Measurements from ENCODE around the gene MAP7. TPM values are rescaled to one million over a fixed set of nuclear protein-coding genes. Genes with fewer than 3 reads are reported as not detected.

MAP7 gene
- total and polyA plus RNA-seq, 9 of the 15 experiments (the other 6 are each of a cell fraction or from before 2014, with no cell fraction given): 0.76 to 7.7 (median 3.9) TPM

DNA sequence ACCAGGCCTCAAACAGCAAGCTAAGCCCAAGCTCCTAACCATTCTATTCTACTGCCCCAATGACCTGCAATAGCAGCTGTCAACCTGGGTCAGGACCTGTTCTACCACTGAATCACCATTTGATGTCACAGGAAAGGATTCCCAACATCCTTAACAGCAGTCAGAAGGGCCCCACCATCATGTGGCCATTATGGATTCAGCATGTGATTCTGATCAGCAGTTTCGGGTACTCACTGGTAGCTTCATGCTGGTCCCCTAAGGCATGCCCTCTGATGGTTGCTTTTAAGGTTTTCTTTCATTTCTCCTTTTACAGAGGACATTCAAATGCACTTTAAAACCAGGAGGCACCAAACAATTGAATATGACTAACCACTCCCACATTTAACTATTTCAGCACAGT, 37.3 kb upstream of the MAP7 start:
- 73% methylated on average over 1 of the region's 1 CpG for WGBS (ENCODE audit: insufficient coverage, low coverage, missing lambda C conversion rate)
- ChIA-PET CTCF (ENCODE audit: low intra/inter-chr PET ratio) (no interaction called here), POLR2A (interaction anchor here (0.7 kb wide), 1 partner anchor 372 kb away, joined by 3 read pairs; no protein-coding TSS in a partner anchor)
- no peak for TF ChIP-seq TCFL5 (CRISPR knock-in tag; conservative IDR thresholded peaks at IDR 0.05)
- TF ChIP-seq ZSCAN29 (IDR thresholded peaks at IDR 0.05): no peak
- no peak for TF ChIP-seq MCM7 (IDR thresholded peaks at IDR 0.05)
- no peak for TF ChIP-seq XRCC5 (IDR thresholded peaks at IDR 0.05; ENCODE audit: low read depth, low read length)
- TF ChIP-seq, protein P1, sequence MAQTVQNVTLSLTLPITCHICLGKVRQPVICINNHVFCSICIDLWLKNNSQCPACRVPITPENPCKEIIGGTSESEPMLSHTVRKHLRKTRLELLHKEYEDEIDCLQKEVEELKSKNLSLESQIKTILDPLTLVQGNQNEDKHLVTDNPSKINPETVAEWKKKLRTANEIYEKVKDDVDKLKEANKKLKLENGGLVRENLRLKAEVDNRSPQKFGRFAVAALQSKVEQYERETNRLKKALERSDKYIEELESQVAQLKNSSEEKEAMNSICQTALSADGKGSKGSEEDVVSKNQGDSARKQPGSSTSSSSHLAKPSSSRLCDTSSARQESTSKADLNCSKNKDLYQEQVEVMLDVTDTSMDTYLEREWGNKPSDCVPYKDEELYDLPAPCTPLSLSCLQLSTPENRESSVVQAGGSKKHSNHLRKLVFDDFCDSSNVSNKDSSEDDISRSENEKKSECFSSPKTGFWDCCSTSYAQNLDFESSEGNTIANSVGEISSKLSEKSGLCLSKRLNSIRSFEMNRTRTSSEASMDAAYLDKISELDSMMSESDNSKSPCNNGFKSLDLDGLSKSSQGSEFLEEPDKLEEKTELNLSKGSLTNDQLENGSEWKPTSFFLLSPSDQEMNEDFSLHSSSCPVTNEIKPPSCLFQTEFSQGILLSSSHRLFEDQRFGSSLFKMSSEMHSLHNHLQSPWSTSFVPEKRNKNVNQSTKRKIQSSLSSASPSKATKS (CRISPR knock-in tag; IDR thresholded peaks at IDR 0.05): no peak
- no peak for TF ChIP-seq DIDO1 (tag; IDR thresholded peaks at IDR 0.05; ENCODE audit: low read depth)
- TF ChIP-seq WHSC1 (IDR thresholded peaks at IDR 0.05; ENCODE audit: low read length): no peak
- TF ChIP-seq ELF1 (tag; IDR thresholded peaks at IDR 0.05): no peak
- TF ChIP-seq FIP1L1 (IDR thresholded peaks at IDR 0.05; ENCODE audit: low read depth, low read length, poor library complexity, severe bottlenecking): no peak
- no peak for TF ChIP-seq EGR1 (conservative IDR thresholded peaks at IDR 0.05)
- TF ChIP-seq E2F4 (CRISPR knock-in tag; IDR thresholded peaks at IDR 0.05; ENCODE audit: low read depth): no peak
- TF ChIP-seq BDP1 (IDR thresholded peaks at IDR 0.05; ENCODE audit: insufficient read depth, insufficient read length): no peak
- TF ChIP-seq IRF9 (tag; IDR thresholded peaks at IDR 0.05): no peak

More for the DNA sequence above, 37.3 kb upstream of the MAP7 start:
- in situ Hi-C loops (cut with MboI) (no loop called here), intact Hi-C loops (cut with micrococcal nuclease) (loop anchor here (10.0 kb wide), 1 partner anchor 337 kb away; the partner anchor contains the start of gene SLC35D3)
- Histone ChIP-seq H2AFZ (ENCODE audit: low read depth, low read length) (no peak overlapping the region), H3K79me2 (ENCODE audit: control insufficient read depth, insufficient read depth, low read length) (no peaks in the 10 kb centered on the region), H3K36me3 (ENCODE audit: control insufficient read depth, insufficient read depth, low read length) (peaks cover 49% of the 10 kb centered on the region; the same call in 2 of the 3 replicates), H3K27ac (ENCODE audit: extremely low read depth, low read depth, low read length) (no peak overlapping the region), H3K9me1 (ENCODE audit: control insufficient read depth, insufficient read depth, low read length) (no peaks in the 10 kb centered on the region), H3K4me2 (ENCODE audit: insufficient read depth, low read length) (no peak overlapping the region), H4K20me1 (replicated peaks; ENCODE audit: control insufficient read depth, insufficient read depth, low read length) (no peaks in the 10 kb centered on the region), H3K9me3 (replicated peaks; ENCODE audit: control insufficient read depth, insufficient read depth, low read depth, low read length) (no peaks in the 10 kb centered on the region), H3K4me1 (replicated peaks in 1 of 2; ENCODE audit: control insufficient read depth in 2 of 2, insufficient read depth in 2 of 2, low read length in 2 of 2) (no peaks in the 10 kb centered on the region), H3K4me3 (no peak overlapping the region), H3K9ac (ENCODE audit: insufficient read depth in 1 of 2, low read depth in 2 of 2, low read length in 2 of 2) (no peak overlapping the region), H3K27me3 (ENCODE audit: control insufficient read depth in 2 of 2, insufficient read depth in 2 of 2, low read length in 2 of 2) (no peaks in the 10 kb centered on the region)
- ATAC-seq (no peak), FAIRE-seq (no peak), DNase-seq (ENCODE audit: extremely low read depth in 1 of 4, low spot score in 3 of 4) (no peak)
- BruUV-seq (replicated peaks): no TSS peak
